B cell (primary cell): ENCODE measurements around the gene GRHPR. TPM values are rescaled to one million over a fixed set of nuclear protein-coding genes. Genes with fewer than 3 reads are reported as not detected.

Experiments used
- ATAC-seq: fragments of 200-7000 bp; cut with Tn5 transposase; one replicate; pipeline ENCODE4 v1.10.0; 2021; ENCODE audit warnings: low read depth, mild to moderate bottlenecking, moderate number of reproducible peaks, moderate library complexity
- CTCF ChIA-PET: fragments of 350-600 bp; sonication (Branson Sonifier 250); formaldehyde crosslinking; loops from one replicate; lab custom pipeline; 2021; ENCODE audit warnings: antibody characterized with exemption, inconsistent platforms; lab: Charles Lee
- POLR2A ChIA-PET: fragments of 350-600 bp; sonication (Branson Sonifier 250); formaldehyde crosslinking; loops from one replicate; lab custom pipeline; 2021; ENCODE audit warnings: antibody characterized with exemption; lab: Charles Lee
- DNase-seq: peaks from one replicate; pipeline ENCODE4 v3.0.0; 2013
- H2AFZ ChIP-seq: 2 replicates; pipeline ENCODE4 v1.6.1; 2012; ENCODE audit warnings: mild to moderate bottlenecking, low read depth, low read length; ENCODE audit not compliant: insufficient read depth, poor library complexity, severe bottlenecking
- H3K27ac ChIP-seq, 2 donors: 1 replicate in 1 of 2; 2 replicates in 1 of 2; pipeline ENCODE4 v1.5.1; 2012 to 2013; ENCODE audit warnings: low read length in 2 of 2, mild to moderate bottlenecking in 2 of 2, moderate library complexity in 1 of 2
- H3K27me3 ChIP-seq, 4 experiments: fragments of 200-600 bp in 1 of 4; sonication (generic) in 1 of 4; replicated peaks in 1 of 4; 1 replicate in 2 of 4; 2 replicates in 2 of 4; pipeline versions ENCODE4 v1.6.1 to v1.7.0; 2013 to 2016; ENCODE audit warnings: low read length in 3 of 4, mild to moderate bottlenecking in 2 of 4, mixed read lengths in 1 of 4, moderate library complexity in 1 of 4; ENCODE audit not compliant: insufficient read depth in 4 of 4, control insufficient read depth in 3 of 4; ENCODE audit errors: control extremely low read depth in 1 of 4
- H3K36me3 ChIP-seq, 2 experiments: replicated peaks in 1 of 2; 1 replicate in 1 of 2; 2 replicates in 1 of 2; pipeline versions ENCODE4 v1.6.1 to v1.7.1; 2013; ENCODE audit warnings: low read length in 1 of 2; ENCODE audit not compliant: insufficient read depth in 2 of 2, control insufficient read depth in 1 of 2; ENCODE audit errors: control extremely low read depth in 1 of 2, extremely low read depth in 1 of 2
- H3K4me1 ChIP-seq, 2 donors: fragments of 200-600 bp in 1 of 2; sonication (generic) in 1 of 2; 1 replicate in 1 of 2; 2 replicates in 1 of 2; pipeline versions ENCODE4 v1.5.1 to v1.6.1; 2013 to 2017; ENCODE audit warnings: low read length in 2 of 2; ENCODE audit not compliant: control insufficient read depth in 2 of 2, insufficient read depth in 2 of 2
- H3K4me2 ChIP-seq: replicated peaks from 2 replicates; pipeline ENCODE3; 2012; ENCODE audit warnings: mild to moderate bottlenecking, low read depth, low read length; ENCODE audit not compliant: poor library complexity, severe bottlenecking
- H3K4me3 ChIP-seq, 5 experiments: fragments of 200-600 bp in 1 of 5; sonication (generic) in 1 of 5; 1 replicate in 3 of 5; 2 replicates in 2 of 5; pipeline versions ENCODE4 v1.5.1 to v1.7.0; 2011 to 2016; ENCODE audit warnings: low read length in 4 of 5, mild to moderate bottlenecking in 4 of 5, low read depth in 2 of 5, control low read depth in 1 of 5, moderate library complexity in 1 of 5; ENCODE audit not compliant: insufficient read depth in 1 of 5; ENCODE audit errors: control extremely low read depth in 1 of 5, extremely low read depth in 1 of 5
- H3K79me2 ChIP-seq: fragments of 200-600 bp; sonication (generic); one replicate; pipeline ENCODE4 v1.6.0; 2016; ENCODE audit warnings: low read length; ENCODE audit not compliant: control insufficient read depth, insufficient read depth
- H3K9ac ChIP-seq: fragments of 200-600 bp; sonication (generic); 2 replicates; pipeline ENCODE4 v1.6.1; 2017; ENCODE audit warnings: mild to moderate bottlenecking, low read length, moderate library complexity
- H3K9me3 ChIP-seq, 3 donors: one replicate each; pipeline versions ENCODE4 v1.6.1 to v1.7.1; 2013; ENCODE audit warnings: low read length in 2 of 3; ENCODE audit not compliant: control insufficient read depth in 2 of 3, insufficient read depth in 1 of 3; ENCODE audit errors: control extremely low read depth in 1 of 3
- H4K20me1 ChIP-seq: 2 replicates; pipeline ENCODE4 v1.6.0; 2012; ENCODE audit warnings: mild to moderate bottlenecking, low read length; ENCODE audit not compliant: insufficient read depth, control insufficient read depth, poor library complexity, severe bottlenecking
- H3K27ac Mint-ChIP-seq: one replicate; pipeline ENCODE4 v1.8.0; 2021; ENCODE audit warnings: mixed read lengths
- H3K27me3 Mint-ChIP-seq: one replicate; pipeline ENCODE4 v1.8.0; 2021; ENCODE audit warnings: mixed read lengths
- H3K4me1 Mint-ChIP-seq: one replicate; pipeline ENCODE4 v1.8.0; 2021; ENCODE audit warnings: mixed read lengths
- H3K4me3 Mint-ChIP-seq: one replicate; pipeline ENCODE4 v1.8.0; 2021; ENCODE audit warnings: mixed read lengths
- H3K9me3 Mint-ChIP-seq: one replicate; pipeline ENCODE4 v1.8.0; 2022; ENCODE audit warnings: mixed read lengths; ENCODE audit not compliant: insufficient read depth
- CTCF ChIP-seq: fragments of 200-600 bp; IDR thresholded peaks from one replicate; pipeline ENCODE4 v1.8.0; 2022; ENCODE audit warnings: antibody characterized with exemption, mild to moderate bottlenecking
- EZH2 ChIP-seq: IDR thresholded peaks from 2 replicates; pipeline ENCODE4 v1.6.1; 2012; ENCODE audit warnings: borderline replicate concordance, low read depth, mild to moderate bottlenecking, moderate library complexity, low read length; ENCODE audit not compliant: insufficient read depth, poor library complexity, severe bottlenecking
- WGBS: methylation state at CpG from one replicate; pipeline ENCODE4 v1.1.5; 2013; ENCODE audit warnings: missing lambda C conversion rate; ENCODE audit not compliant: insufficient coverage; 5-methylcytosine and 5-hydroxymethylcytosine counted together
- intact Hi-C: fragments of 100-400 bp; cut with micrococcal nuclease; formaldehyde crosslinking; loops from one replicate; pipeline ENCODE4 v1.10.0; 2022
- polyA plus RNA-seq: library from polyadenylated mRNA; depleted of rRNA; stranded (reverse); fragments of >200 nt; gene quantifications from 2 replicates; pipeline ENCODE4 v1.2.3, GENCODE V29; 2012
- total RNA-seq, 2 donors: library from RNA; stranded (reverse); fragments of 120-200 nt in 1 of 2; gene quantifications; 1 replicate in 1 of 2; 2 replicates in 1 of 2; pipeline versions ENCODE4 v1.2.3 to v1.2.4, GENCODE V29; 2013 to 2022

GRHPR gene
- total and polyA plus RNA-seq, 2 donors (not counting 1 experiment from before 2014, with no cell fraction given), result 121 to 138 TPM

DNA sequence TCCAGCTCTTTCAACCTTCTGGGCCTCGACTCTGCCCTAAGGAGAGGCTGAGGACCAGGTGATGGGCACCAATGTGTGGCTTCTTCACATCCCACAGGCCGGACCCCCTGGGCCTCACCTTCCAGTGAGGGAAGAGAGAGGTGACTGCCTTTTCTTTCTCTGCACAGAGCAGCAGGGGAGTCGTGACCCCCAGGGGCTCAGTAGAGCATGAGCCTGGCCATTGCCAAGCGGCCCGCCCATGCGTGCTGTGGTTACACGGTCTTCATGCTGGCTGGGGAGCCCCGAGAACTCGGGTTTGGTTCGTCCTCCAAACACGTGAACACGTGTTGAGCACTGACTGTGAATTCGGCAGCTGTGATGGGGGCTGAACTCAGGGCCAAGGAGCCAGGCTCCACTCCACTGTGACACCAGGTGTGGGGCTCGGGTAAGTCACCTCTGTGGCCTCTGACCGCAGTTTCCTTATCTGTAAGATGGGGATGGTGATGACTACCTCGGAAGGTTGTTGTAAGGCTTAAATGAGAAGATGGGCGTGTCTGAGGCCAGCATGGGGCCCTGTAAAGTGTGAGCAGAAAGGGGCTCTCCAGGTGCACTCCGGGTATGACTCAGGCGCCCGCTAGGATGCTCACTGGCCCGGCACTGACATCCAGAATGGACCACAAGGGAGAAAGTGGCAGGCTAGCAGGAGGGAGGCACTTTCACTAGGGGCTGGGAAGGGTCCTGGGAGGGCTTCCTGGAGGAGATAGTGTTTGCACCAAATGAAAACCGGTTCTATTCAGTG is 13.4 kb upstream of the GRHPR start:
- peak overlapping the region; percentile 97 for H3K27ac Mint-ChIP-seq
- Histone ChIP-seq H2AFZ (no peak overlapping the region), H3K9ac (no peak overlapping the region), H4K20me1 (no peaks in the 10 kb centered on the region), H3K36me3 (no peaks in the 10 kb centered on the region), H3K27me3 (no peaks in the 10 kb centered on the region), H3K4me3 (no peak overlapping the region), H3K9me3 (no peaks in the 10 kb centered on the region), H3K27ac (peak overlapping the region; percentile 72 to 91), H3K79me2 (peaks cover 11% of the 10 kb centered on the region), H3K4me2 (peak overlapping the region; percentile 60), H3K4me1 (peaks cover 58 to 72% of the 10 kb centered on the region in 2 donors)
- no peaks in the 10 kb centered on the region for H3K9me3 Mint-ChIP-seq
- H3K4me1 Mint-ChIP-seq, result peaks cover 78% of the 10 kb centered on the region
- ATAC-seq (peak; percentile 82), DNase-seq (peak; percentile 99)
- TF ChIP-seq CTCF (peak; percentile 31), EZH2 (no peak)
- intact Hi-C loops, result loop anchor here (1.0 to 5.0 kb wide), 11 partner anchors 13 to 415 kb away; partner anchors contain the start of genes GRHPR, PAX5 and ZBTB5
- 2% methylated on average over 21 of the region's 22 CpGs for WGBS
- CTCF ChIA-PET, result interaction anchor here (0.7 to 11.4 kb wide), 9 partner anchors 11 to 415 kb away, joined by 4 to 125 read pairs (median 8); partner anchors contain the start of gene FBXO10
- POLR2A ChIA-PET, result interaction anchor here (0.6 to 3.9 kb wide), 14 partner anchors 11 to 1632 kb away, joined by 3 to 22 read pairs (median 4); no protein-coding TSS in a partner anchor
- peak overlapping the region; percentile 78 for H3K4me3 Mint-ChIP-seq
- H3K27me3 Mint-ChIP-seq, result no peaks in the 10 kb centered on the region
